A673 (cell line): ENCODE results near the gene SAG.

Experiments used
- CTCF ChIP-seq: fragments of 300-800, 200-600 bp; sonication (generic); conservative IDR thresholded peaks from 2 replicates; pipeline ENCODE4 v1.5.1; 2017; ENCODE audit warnings: low read depth, mild to moderate bottlenecking, antibody characterized with exemption, low read length, moderate library complexity, mixed read lengths
- EZH2 ChIP-seq: fragments of 200-600 bp; sonication (generic); IDR thresholded peaks from 2 replicates; pipeline ENCODE4 v1.6.1; 2017; ENCODE audit warnings: borderline replicate concordance, low read depth, mild to moderate bottlenecking, mixed read lengths, antibody characterized with exemption, low read length; ENCODE audit not compliant: poor library complexity, severe bottlenecking

GRCh38 chr2:233387225-233387624, 79.6 kb downstream of the SAG start:
- TF ChIP-seq CTCF = no peak
- TF ChIP-seq EZH2 = no peak
